Panc1 (cell line): ENCODE data around the gene BICRAL. TPM values are rescaled to one million over a fixed set of nuclear protein-coding genes. Genes with fewer than 3 reads are reported as not detected.

ENCODE experiments used
- ATAC-seq: fragments of 200-7000 bp; cut with Tn5 transposase; 2 replicates; pipeline ENCODE4 v1.9.1; 2020; ENCODE audit warnings: mild to moderate bottlenecking, moderate library complexity
- BruUV-seq: library from RNA; stranded (reverse); fragments of 400-500 nt; replicated peaks from 2 replicates; lab custom pipeline; 2021; lab: Mats Ljungman, UMichigan
- CTCF ChIA-PET: fragments of 300-600 bp; sonication (Branson Sonifier 250); formaldehyde crosslinking; loops from one replicate; lab custom pipeline; 2022; ENCODE audit warnings: antibody characterized with exemption; lab: Charles Lee
- POLR2A ChIA-PET: fragments of 300-600 bp; sonication (Branson Sonifier 250); formaldehyde crosslinking; loops from one replicate; lab custom pipeline; 2022; ENCODE audit warnings: antibody characterized with exemption; lab: Charles Lee
- DNase-seq: peaks from one replicate; pipeline ENCODE4 v3.0.0-alpha.2; 2010; ENCODE audit warnings: low read depth, low spot score
- H3K27ac ChIP-seq: 2 replicates; pipeline ENCODE4 v1.5.1; 2011; ENCODE audit warnings: mild to moderate bottlenecking, low read length, inconsistent platforms
- H3K27me3 ChIP-seq: fragments of 200-500 bp; sonication (Bioruptor generic); 2 replicates; pipeline ENCODE4 v1.6.0; 2014; ENCODE audit warnings: low read length, inconsistent platforms; ENCODE audit not compliant: control insufficient read depth, insufficient read depth
- H3K36me3 ChIP-seq: fragments of 200-500 bp; sonication (Bioruptor generic); 2 replicates; pipeline ENCODE4 v1.5.1; 2014; ENCODE audit warnings: inconsistent platforms, mild to moderate bottlenecking, low read length, moderate library complexity; ENCODE audit not compliant: control insufficient read depth, insufficient read depth
- H3K4me1 ChIP-seq: 2 replicates; pipeline ENCODE4 v1.5.1; 2011; ENCODE audit warnings: inconsistent platforms, mild to moderate bottlenecking, low read length, moderate library complexity; ENCODE audit not compliant: control insufficient read depth, insufficient read depth
- H3K4me3 ChIP-seq, 2 experiments: 2 replicates each; pipeline ENCODE4 v1.5.1; 2011 to 2012; ENCODE audit warnings: low read depth in 2 of 2, low read length in 2 of 2, mild to moderate bottlenecking in 2 of 2, inconsistent platforms in 1 of 2, moderate library complexity in 1 of 2
- H3K9me3 ChIP-seq: fragments of 200-500 bp; sonication (Bioruptor generic); 2 replicates; pipeline ENCODE4 v1.5.1; 2014; ENCODE audit warnings: low read depth, mild to moderate bottlenecking, inconsistent platforms, low read length, moderate library complexity; ENCODE audit not compliant: control insufficient read depth, insufficient read depth
- CTCF ChIP-seq: fragments of 450-650 bp; IDR thresholded peaks from 2 replicates; pipeline ENCODE4 v1.5.1; 2017; ENCODE audit warnings: mild to moderate bottlenecking
- POLR2AphosphoS5 ChIP-seq: IDR thresholded peaks from 2 replicates; pipeline ENCODE4 v1.6.1; 2012; ENCODE audit warnings: mild to moderate bottlenecking, low read depth, low read length, moderate library complexity
- REST ChIP-seq, 2 experiments: IDR thresholded peaks; 2 replicates each; pipeline ENCODE4 v1.6.1; 2011 to 2012; ENCODE audit warnings: low read depth in 2 of 2, control low read depth in 1 of 2, low read length in 1 of 2, mild to moderate bottlenecking in 1 of 2, moderate library complexity in 1 of 2; ENCODE audit not compliant: insufficient read depth in 1 of 2
- SIN3A ChIP-seq: IDR thresholded peaks from 2 replicates; pipeline ENCODE4 v1.6.1; 2012; ENCODE audit warnings: low read depth, mild to moderate bottlenecking, low read length, moderate library complexity, borderline replicate concordance; ENCODE audit not compliant: insufficient read depth
- TCF7L2 ChIP-seq: IDR thresholded peaks from 2 replicates; pipeline ENCODE4 v1.6.1; 2011; ENCODE audit warnings: mild to moderate bottlenecking, low read depth, low read length, inconsistent platforms
- in situ Hi-C: cut with HindIII; loops from 2 replicates; pipeline ENCODE4 v1.10.0; 2016; ENCODE audit warnings: low sequenced_read_pairs, low pct_unique_long_range_greater_than_20kb
- intact Hi-C: fragments of 100-400 bp; cut with micrococcal nuclease; formaldehyde crosslinking; loops from one replicate; pipeline ENCODE4 v1.10.0; 2022; ENCODE audit not compliant: unreplicated experiment
- total RNA-seq: library from RNA; stranded (reverse); gene quantifications from one replicate; pipeline ENCODE4 v1.2.1, GENCODE V29; 2021; ENCODE audit not compliant: unreplicated experiment

BICRAL gene
- total RNA-seq, 1 experiment from 2014 or later = 12.9 TPM

- no TSS peak for BruUV-seq
- ATAC-seq = no peak
- no peaks in the 10 kb centered on the region for H3K27me3 ChIP-seq
- H3K4me1 ChIP-seq = peaks cover 22% of the 10 kb centered on the region
- H3K27ac ChIP-seq = no peak overlapping the region
- TF ChIP-seq POLR2AphosphoS5 (no peak), REST (IDR thresholded peaks at IDR 0.05; ENCODE audit: insufficient read depth in 1 of 2, low read depth in 2 of 2, low read length in 1 of 2) (no peak), TCF7L2 (no peak), CTCF (no peak), SIN3A (no peak)
- in situ Hi-C loops = no loop called here
- no peak overlapping the region for H3K4me3 ChIP-seq
- POLR2A ChIA-PET = interaction anchor here (0.6 to 1.4 kb wide), 2 partner anchors 41 to 93 kb away, joined by 3 to 6 read pairs; partner anchors contain the start of gene TBCC
- H3K36me3 ChIP-seq = no peaks in the 10 kb centered on the region; the same call in 1 of the 2 replicates
- intact Hi-C loops = no loop called here
- CTCF ChIA-PET = no interaction called here
- no peak for DNase-seq
- no peaks in the 10 kb centered on the region for H3K9me3 ChIP-seq
Observed at GRCh38 chr6:42787063-42787472, 5.2 kb downstream of the BICRAL start.

- BruUV-seq = no TSS peak
- H3K36me3 ChIP-seq = no peaks in the 10 kb centered on the region
- ChIA-PET POLR2A (interaction anchor here (0.6 kb wide), 1 partner anchor 57 kb away, joined by 9 read pairs; no protein-coding TSS in a partner anchor), CTCF (no interaction called here)
- no peaks in the 10 kb centered on the region for H3K9me3 ChIP-seq
- H3K4me3 ChIP-seq = no peak overlapping the region
- DNase-seq (no peak), ATAC-seq (no peak)
- intact Hi-C loops (no loop called here), in situ Hi-C loops (no loop called here)
- no peaks in the 10 kb centered on the region for H3K27me3 ChIP-seq
- H3K4me1 ChIP-seq = peaks cover 22% of the 10 kb centered on the region
- TF ChIP-seq REST (IDR thresholded peaks at IDR 0.05; ENCODE audit: insufficient read depth in 1 of 2, low read depth in 2 of 2, low read length in 1 of 2) = no peak
- TF ChIP-seq POLR2AphosphoS5 = no peak
- TF ChIP-seq SIN3A = no peak
- no peak for TF ChIP-seq CTCF
- TF ChIP-seq TCF7L2 = no peak
- H3K27ac ChIP-seq = no peak overlapping the region
Observed at GRCh38 chr6:42788671-42789070, 6.8 kb downstream of the BICRAL start.
